HG03139 (cell line): ENCODE data around the gene CTTNBP2NL.
"Not testable (repeated sequence)": the region's sequence is repeated elsewhere in the genome, so short reads cannot be mapped to it uniquely, and the experiment has no call there.

Experiments
- ATAC-seq: cut with Tn5 transposase; IDR thresholded peaks from one replicate; pipeline ENCODE4 v1.9.1; 2021; ENCODE audit not compliant: unreplicated experiment

CTTNBP2NL gene

DNA sequence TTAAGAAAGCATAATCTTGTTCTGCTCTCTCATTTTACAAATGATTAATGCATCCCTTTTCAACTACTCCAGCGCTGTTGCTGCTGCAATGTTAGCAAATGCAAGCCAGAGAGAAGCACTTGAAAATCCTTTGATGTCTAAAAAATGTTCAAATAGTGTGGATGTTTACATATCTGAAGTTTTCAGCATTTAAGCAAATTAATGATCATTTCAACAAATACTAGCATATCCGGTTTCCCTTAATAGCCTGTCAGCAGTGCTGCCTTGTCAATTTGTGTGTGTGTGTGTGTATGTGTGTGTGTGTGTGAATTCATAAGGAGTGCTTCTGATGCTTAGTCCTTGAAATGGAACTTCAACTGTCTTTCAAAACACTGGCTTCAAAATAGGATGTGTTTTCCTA is 64.6 kb downstream of the CTTNBP2NL start:
- ATAC-seq, result no peak

DNA sequence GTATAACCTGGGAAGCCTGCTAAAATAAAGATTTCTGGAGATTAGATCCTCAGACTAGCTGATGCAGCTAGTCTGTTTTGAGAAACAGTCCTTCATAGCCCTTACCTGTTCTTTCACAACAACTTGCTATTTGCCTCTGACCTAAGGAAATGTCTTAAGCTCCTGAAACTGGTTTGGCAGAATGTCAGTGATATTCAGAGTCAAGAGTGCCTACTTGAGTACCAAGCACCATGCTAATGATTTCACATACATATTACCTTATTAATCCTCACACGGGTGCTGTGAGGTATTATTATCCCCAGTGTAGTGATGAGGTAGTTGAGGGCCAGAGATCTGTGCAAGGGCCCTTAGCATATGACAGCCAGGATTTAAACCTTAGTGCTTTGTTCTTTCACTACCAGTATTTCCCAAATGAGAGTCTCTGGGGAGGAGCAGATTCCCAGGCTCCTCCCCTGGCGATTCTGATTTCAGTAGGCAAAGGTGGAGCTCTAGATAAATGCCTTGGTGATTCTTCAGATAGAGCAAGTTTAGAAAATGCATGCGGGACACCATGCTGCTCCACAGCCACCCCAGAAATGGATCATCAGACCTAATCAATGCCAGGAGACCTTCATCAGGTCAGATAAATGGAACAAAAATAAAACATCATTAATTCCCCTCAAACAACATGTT is 65.3 kb downstream of the CTTNBP2NL start:
- no peak for ATAC-seq

DNA sequence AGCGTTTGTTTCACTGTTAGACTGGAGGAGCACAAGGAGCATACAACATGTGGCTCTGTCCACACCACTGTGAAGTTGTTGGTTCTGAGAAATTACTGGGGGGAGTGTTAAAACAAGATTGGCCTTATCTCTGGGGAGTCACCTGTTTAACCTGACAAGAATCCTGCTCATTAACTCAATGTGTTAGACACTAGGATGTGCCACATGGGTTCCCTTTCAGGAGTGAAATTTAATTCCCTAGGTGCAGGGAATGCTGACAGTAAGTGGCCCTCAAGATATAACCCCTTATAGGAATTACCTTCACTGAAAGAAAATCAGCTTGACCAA is 66.9 kb downstream of the CTTNBP2NL start:
- ATAC-seq, result no peak

DNA sequence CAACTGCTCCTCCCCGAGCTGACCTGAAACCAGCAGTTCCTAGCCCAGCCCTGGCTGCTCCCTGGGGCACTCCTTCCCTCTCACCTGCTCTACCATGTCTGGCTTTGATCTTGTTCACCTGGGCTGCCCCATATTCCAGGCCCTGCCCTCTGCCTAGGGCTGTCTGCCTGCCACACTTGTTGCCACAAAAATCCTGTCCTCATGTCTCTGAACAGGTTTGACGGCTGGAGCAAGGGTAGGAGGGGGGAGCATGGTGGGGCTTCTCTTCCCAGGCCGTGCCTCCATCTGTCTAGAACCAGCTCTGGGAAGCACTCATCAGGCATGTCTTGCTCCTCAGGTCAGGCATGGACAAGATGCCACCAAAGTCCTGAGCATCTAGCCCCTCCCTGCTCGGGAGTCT is 68.5 kb downstream of the CTTNBP2NL start:
- no peak for ATAC-seq

DNA sequence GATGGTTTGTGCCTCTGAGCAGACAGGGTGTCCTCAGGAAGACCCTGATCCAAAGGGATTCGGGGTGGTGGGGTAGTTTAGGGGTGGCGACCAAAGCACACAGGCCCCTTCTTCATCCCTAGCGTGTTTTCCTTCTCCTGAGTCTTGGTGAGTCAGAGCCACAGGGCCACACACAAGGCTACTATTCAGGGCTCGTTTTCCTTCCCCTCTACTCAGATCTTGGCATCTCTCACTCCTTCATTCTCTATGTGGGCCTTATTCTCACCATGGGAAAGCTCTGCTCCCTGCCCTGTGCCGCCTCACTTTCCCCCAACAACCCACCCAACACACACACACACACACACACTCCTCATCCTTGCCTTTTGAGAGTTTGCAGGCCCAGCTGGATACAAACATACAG is 69.1 kb downstream of the CTTNBP2NL start:
- ATAC-seq, result no peak

DNA sequence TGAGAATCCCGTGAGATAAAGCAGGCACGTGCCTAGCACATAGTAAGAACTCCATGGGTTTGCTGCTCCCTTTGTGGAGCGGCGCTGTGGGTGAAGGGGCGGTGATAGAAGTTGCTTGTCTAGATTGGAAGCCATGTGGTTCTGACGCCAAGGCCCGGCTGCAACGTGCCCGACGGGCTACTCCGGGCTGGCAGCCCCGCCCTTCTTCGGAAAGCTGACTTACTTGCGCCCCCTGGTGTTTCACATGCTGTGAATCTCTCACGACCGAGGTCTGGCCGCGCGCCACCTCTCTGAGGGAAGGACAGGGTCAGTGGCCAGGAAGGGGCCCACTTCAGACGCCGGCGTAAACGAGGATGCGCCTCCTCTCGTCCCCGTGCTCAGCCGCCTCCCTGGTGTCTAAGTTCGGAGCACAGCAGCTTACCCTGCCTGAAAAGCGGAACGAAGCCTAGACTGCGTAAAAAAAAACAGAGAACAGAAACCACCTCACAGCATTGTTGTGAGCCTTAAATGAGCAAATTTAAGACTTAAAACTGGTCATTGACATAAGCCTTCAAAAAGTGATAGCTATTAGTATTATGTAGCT is 70.2 kb downstream of the CTTNBP2NL start:
- ATAC-seq, result peak; percentile 87

DNA sequence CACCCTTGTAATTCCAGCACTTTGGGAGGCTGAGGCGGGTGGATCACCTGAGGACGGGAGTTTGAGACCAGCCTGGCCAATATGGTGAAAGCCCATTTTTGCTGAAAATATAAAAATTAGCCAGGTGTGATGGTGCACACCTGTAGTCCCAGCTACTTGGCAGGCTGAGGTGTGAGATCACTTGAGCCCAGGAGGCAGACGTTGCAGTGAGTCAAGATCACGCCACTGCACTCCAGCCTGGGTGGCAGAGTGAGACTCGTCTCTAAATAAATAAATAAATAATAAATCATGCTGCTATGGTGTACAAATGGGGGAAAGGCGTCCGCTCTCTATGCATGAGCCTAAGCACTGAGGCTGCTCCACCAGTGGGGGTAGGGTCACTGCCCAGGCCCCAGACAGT is 74.3 kb downstream of the CTTNBP2NL start:
- ATAC-seq, result not testable (repeated sequence)

DNA sequence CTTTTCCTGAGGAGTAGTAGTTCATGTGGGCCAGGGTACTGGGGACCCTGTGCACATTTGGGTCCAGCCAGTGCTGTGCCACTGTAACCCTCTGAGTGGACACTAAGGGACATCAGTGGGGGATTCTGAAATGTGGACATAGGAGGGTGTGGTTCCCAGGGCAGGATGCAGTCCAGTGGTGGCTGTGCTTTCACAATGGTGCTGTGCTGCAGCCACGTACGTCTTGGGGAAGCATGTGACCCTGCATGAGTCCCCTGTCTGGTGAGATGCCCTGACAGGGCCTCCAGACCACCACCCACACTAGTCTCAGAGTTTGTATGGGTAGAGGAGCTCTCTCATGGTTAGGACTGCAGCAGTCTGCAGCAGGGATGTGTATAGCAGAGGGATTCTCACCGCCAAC is 75.0 kb downstream of the CTTNBP2NL start:
- ATAC-seq, result no peak

DNA sequence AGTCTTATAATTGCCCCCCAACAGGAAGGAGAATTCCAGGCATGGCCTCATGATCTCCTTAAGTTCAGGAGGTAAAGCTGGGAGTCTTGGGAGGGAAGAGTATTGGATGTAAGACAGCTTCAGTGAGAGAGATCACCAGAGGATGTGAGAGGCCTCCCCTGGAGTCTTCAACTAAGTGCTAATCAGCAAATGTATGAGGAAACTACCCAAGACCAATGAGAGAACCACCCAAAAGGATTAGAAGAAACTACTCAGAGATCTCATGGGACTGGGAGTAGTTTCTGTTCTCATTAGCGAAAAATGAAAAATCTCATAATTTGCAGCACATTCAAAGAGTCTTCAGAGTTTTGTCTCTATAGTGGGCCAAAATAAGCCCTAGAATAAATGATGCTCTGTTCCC is 76.1 kb downstream of the CTTNBP2NL start:
- ATAC-seq, result no peak

DNA sequence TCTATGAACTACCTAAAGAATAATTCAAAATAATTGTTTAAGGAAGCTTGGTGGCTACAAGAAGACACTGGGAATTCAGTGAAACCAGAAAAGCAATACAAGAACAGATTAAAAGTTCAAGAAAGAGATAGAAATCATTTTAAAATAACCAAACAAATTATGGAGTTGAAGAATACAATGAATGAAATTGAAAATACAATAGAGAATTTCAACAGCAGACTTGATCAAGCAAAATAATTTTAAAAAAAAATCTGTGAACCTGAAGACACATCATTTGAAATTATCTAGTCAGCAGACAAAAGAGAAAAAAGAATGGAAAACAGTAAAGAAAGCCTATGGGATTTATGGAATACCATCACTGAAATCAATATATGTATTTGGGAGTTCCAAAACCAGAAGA is 81.5 kb downstream of the CTTNBP2NL start:
- no peak for ATAC-seq

DNA sequence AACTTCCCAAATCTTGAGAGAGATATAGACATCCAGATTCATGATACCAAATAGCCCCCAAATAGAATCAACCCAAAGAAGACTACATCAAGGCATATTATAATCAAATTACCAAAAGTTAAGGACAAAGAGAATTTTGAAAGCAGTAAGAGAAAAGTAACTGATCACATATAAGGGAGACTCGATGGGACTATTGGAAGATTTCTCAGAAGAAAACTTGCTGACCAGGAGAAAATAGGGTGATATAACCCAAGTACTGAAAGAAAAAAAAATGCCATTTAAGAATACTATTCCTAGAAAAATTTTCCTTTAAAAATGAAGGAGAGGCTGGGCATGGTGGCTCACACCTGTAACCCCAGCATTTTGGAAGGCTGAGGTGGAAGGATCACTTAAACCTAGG is 82.3 kb downstream of the CTTNBP2NL start:
- no peak for ATAC-seq

DNA sequence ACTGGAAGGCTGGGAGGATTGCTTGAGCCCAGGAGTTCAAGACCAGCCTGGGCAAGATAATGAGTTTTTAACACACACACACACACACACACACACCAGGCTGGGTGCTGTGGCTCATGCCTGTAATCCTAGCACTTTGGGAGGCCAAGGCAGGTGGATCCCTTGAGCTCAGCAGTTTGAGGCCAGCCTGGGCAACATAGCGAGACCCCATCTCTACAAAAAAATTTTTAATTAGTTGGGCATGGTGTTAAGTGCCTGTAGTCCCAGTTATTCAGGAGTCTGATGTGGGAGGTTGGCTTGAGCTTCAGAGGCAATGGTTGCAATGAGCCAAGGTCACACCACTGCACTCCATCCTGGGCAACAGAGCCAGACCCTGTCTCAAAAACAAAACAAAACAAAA is 90.0 kb downstream of the CTTNBP2NL start:
- ATAC-seq, result not testable (repeated sequence)

DNA sequence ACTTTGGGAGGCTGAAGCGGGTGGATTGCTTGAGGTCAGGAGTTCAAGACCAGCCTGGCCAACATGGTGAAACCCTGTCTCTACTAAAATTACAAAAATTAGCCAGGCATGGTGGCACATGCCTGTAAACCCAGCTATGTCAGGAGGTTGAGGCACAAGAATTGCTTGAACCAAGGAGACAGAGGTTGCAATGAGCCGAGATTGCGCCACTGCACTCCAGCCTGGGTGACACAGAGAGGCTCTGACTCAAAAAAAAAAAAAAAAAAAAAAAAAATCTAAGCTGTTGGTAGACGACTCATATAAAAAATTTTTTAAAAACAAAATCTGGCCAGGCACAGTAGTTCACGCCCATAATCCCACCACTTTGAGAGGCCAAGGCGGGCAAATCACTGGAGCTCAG is 91.7 kb downstream of the CTTNBP2NL start:
- not testable (repeated sequence) for ATAC-seq

DNA sequence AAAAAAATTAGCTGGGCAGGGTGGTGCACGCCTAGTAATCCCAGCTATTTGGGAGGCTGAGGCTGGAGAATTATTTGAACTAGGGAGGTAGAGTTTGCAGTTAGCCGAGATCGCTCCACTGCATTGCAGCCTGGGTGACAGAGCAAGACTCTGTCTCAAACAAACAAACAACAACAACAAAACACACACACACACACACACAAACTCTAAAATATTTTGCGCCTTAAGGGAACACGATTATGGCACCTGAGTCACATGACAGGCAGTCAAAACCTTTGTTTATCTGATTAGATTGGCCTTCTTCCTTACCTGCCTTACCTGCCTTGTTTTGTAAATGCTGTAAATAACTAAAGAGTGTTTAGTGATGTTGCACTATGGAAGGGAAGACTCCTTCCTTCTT is 92.1 kb downstream of the CTTNBP2NL start:
- no peak for ATAC-seq

DNA sequence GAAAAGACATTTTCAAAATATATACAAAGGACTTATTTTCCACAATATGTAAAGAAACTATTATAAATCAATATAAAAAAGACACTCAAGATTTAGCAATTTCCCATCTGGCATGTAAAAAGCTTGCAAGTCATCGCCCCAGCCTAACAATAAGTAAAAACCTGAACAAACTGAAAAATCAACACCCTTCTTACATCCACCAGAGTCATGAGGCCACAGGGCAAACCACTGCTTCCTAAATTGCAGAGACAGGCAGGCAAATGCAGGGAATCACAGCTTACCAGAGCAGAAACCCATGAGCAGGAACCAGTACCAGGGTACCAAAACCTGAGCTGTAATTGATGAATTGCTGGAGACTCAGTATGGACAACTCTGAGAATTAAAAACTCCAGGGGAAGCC is 96.1 kb downstream of the CTTNBP2NL start:
- ATAC-seq, result no peak

DNA sequence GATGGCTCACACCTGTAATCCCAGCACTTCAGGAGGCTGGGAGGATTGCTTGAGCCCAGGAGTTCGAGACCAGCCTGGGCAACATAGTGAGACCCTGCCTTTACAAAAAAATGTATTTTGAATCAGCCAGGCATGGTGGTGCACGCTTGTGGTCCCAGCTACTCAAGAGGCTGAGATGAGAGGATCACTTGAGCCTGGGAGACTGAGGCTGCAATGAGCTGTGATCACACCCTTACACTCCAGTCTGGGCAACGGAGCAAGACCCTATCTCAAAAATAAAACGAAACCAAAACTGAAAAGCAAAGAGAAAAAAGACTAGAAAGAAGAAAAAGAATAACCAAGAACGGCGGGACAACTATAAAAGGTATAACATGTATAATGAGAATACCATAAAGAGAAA is 97.3 kb downstream of the CTTNBP2NL start:
- no peak for ATAC-seq

DNA sequence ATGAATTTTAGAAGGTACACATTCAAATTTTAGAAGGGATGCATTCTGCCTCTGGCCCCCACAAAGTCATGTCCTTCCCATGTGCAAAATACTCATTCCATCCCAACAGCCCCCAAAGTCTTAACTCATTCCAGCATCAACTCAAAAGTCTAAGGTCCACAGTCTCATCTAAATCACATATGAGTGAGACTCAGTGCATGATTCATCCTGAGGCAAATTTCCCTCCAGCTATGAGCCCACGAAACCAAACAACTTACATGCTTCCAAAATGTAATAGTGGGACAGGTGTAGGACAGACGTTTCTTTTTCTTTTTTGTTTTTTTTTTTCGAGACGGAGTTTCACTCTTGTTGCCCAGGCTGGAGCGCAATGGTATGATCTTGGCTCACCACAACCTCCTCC is 100.3 kb downstream of the CTTNBP2NL start:
- no peak for ATAC-seq

DNA sequence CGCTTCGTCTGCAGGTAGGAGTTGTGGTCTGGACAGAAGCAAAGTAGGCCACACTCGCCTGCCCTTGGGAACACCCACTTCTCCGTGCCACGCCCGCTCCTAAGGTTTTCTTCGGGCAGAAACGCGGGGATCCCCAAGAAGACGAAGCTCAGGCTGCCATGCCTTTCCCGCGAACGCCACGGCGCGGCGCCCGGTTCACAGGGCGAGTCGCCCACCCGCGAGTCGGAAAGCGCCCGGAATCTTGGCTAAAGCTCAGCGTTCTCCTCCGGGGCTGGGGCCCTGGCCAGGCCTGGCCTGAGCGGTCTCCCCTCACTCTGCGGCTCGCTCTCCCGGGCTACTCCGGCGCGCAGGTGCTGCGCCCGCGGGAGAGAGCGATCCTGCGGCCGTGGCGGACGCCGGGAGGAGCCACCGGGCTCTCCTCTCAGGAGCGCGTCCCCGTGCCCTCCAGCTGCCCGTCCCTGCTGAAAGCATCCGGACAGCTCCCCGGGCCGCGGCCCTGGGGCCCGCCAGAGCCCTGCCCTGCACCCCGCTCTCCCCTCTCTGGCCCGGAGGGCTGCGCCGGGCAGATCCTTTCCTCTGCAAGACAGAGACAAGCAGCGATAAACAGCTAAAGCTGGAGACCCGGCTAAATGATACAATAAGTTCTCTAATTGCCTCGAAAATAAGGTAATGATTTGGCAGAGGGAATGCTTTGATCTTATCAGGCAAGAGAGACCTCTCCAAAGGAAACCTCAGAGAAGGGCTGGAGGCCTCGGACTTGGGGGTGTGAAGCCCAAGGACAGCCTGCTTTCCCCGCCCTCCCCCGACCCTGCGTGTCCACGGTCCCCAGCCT is 106.0 kb downstream of the CTTNBP2NL start:
- peak; percentile 52 for ATAC-seq

DNA sequence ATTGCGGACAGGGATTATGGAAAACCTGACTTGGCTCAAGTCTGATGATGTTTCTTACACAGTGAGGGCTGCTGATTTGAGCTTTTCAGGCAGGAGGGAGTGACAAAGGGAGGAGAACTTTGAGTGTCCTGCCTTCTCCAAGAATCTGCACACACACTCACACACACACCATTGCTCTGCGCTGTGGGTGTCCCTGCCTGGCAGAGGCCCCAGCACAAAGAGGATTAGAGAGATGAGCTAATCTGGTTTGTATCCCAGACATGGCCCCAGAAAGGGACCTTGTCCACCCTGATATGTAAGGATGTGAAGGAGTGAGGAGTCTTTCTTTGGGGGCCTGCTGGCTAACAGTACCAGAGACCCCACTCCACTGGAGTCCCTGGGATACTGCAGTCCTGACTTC is 106.8 kb downstream of the CTTNBP2NL start:
- ATAC-seq, result no peak

DNA sequence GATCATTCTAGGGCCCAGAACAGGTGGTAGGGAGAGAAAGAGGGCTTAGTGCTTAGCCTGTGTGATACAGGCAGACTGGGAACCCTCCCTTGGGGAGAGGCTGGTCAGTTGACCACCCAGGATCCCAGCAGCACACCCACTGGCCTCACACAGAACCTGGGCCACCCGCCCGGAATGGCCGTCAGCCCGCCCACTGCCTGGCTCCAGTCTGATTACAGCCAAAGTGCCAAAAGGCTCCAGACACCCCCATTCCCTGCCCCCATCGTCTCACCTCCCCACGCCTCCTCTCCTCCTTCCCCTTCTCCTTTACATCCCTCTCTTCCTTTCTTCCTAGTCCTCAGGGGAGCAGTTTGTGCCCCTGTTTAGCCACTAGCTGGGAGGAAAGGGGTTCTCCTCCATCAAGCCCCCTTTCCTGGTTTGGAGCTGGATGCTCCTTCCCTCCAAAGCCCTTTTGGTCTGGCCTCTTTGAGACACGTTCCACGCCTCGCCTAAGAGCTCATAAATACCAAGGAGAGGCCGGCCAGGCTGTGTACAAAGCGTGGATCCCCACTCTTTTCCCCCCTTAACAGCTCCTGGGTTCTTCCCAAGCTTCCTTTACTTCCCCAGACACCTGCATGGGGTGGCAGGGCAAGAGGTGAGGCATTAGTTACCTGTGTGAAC is 108.1 kb downstream of the CTTNBP2NL start:
- ATAC-seq, result no peak

DNA sequence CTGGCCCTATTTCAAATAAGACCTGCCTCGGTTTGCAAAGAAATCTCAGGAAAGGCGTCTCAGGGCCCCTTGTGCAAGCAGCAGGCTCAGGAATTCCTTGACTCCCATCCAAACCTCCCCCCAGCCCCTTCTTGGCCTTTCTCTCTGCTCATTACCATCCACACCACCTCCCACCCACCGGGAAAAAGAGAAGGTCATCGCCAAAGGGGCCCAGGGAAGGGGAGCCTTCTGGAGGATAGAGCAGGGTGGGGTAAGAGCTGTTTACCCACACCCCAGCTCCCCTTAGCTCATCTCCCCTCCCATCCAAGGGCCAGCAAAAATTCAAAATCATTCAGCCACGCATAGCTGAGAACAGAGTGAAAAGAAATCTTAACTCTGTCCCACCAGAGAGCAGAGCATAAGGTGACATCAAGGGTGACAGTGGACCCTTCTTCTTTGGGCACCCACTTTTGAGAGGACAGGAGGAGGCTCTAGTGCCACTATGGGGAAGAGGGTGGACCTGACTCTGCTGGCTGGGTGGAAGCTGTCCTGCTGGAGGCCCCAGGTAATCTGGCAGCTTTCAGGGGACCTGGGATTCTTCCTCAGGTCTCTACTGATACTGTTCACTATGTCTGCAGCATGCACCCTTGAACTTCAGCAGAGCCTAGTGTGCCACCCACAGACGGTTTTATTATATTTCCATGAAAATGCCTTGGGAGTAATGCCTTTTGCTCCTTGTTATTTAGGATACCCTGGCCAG is 108.8 kb downstream of the CTTNBP2NL start:
- no peak for ATAC-seq
